HG03175 (cell line): ENCODE measurements around the gene FOXD1.
"Not testable (repeated sequence)": the region's sequence is repeated elsewhere in the genome, so short reads cannot be mapped to it uniquely, and the experiment has no call there.

ENCODE experiments used
- ATAC-seq: cut with Tn5 transposase; IDR thresholded peaks from one replicate; pipeline ENCODE4 v1.9.1; 2021; ENCODE audit warnings: mild to moderate bottlenecking, moderate library complexity; ENCODE audit not compliant: unreplicated experiment

Gene FOXD1

DNA sequence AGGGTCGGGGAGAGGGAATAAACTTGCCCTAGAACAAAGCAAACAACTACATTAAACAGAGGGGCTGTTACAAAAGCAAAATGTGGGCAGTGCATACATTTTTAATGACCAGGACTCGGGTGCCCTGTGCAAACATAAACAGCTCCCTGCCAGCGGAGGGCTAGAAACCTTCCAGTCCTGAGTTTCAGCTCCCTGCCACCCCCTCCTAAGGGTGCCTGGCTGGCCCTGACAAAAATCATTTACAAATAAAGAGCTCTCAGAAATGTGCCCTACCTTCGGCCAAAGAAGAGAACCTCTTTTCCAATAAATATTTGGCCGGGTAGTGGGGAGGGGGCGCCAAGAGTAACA is 29.5 kb downstream of the FOXD1 start:
- ATAC-seq, result no peak

DNA sequence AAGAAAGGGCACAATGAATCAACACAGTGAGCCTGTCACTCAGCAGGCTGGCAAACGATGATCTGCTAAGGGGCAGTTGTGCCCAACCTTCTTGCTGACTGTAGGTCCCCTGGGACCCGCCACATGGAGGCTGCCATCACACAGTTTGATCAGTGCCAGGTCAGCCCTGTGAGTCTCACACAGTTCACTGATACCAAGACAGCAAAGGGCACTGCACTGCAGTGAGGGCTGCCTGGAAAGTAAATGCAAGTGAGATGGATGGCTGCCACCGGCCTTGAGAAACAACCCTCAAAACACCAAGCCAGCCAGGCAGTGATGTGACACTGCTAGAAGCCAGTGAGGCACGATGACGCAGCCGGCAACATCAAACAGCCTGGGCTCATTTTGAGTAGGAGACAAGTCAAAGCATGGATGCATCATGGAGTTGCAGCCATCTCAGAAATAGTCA is 30.3 kb downstream of the FOXD1 start:
- no peak for ATAC-seq

DNA sequence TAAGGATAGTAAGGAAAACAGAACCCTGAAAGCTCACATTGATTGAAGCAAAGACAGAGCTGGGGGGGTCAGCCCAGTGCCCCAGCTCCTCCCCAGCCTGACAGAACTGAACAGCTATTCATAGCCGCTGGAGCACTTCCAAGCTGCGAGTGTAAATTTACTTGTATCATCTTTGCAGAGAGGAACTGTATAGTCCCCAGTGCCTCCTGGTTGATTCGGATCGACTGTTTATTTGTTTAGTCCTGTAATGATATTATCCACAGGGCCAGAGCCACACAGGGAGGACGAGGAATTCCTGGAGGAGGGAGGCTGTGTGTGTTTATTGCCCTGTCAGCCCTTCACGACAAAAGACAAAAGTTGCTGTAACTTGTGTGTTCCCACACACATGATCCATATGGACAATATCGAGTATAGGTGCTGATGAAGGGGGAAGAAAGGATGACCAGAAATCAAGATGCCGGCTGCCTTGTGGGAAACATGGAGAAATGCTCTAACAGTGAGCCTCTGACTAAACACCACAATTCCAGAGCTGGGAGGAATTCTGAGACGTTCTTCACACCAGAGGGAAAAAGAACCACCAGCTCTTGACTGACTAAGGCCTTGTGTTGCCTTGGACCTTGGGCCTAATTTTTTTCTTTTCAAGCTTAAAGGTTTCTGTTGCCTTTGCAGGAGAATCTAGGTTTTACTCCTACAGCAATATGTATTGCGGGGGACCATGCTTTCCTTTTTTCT is 31.1 kb downstream of the FOXD1 start:
- no peak for ATAC-seq

DNA sequence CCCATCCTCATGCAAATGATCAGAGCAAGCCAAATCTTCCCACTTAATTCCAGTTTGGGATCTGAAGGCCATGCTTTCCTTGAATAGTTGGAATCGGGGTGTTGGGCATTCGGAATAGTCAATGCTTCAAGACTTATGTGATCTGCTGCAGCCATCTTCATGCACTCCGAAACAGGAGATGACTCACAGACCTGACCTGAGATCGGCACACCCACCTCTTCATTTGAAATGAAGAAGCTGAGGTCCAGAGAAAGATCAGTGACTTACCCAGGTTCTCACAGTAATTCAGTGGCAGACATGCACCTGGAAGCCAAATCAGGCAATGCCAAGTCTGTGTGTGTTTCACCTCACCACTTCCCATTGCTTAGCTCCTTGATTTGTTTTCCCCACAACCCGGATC is 33.0 kb downstream of the FOXD1 start:
- ATAC-seq, result no peak

DNA sequence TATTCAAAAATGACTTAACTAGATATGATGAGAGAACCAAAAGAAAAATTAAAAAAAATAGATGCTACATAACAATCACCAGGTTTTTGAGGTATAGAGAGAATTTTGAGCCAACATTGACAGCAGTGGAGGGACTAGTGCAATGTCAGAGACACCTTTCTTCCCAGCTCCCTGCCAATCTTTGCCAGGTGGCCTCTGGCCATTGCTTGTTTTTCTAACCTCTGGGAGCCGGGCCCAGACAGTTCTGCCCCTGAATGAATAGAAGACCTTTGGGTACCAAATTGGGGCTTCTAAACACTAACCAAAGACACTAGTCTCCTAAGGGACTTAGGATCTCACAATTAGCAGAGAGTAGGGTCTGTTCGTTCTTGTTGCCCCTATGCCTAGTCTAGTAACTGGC is 33.4 kb downstream of the FOXD1 start:
- no peak for ATAC-seq

DNA sequence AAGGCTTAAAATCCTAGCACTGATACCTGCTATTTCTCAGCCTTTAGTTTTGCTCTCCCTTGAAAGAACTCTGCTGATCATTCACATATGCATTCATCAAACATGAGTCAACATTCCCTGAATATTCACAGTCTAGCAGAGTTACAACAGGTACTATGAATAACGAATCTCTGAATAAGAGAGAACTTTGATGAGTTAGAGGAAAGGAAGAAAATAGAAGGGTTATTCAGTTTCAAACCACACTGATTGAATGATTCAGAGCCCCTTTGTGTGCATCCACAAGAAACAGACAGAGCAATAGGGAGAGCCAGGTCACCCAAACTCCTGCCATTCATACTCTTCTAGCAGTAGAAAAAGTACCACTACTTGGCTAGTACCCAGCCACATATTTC is 36.0 kb downstream of the FOXD1 start:
- no peak for ATAC-seq

DNA sequence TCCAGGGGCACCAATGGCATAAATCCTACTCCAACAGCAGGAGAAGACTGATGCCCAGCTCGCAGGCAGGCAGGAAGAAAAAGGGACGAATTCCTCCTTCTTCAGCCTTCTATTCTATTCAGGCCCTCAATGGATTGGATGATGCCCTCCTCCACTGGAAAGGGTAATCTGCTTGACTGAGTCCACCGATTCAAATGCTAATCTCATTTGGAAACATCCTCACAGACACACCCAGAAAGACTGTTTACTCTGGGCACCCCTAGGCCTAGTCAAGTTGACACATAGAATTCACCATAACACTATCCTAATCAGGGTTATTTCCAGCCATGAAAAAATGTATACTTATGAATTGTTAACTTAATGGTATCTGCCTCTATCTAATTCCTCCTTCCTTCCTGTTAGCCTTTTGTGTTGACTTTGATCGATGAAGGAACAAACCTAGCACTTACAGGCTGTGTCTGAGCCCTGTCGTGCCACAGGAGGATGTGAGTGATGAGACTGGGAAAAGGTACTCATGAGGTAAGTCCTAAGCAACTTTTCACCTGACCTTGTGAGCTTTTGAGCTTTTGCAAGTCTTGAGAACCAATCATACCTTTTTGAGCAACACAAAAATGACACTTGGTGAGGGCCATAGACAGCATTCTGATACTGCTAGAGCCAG is 36.5 kb downstream of the FOXD1 start:
- ATAC-seq, result no peak

DNA sequence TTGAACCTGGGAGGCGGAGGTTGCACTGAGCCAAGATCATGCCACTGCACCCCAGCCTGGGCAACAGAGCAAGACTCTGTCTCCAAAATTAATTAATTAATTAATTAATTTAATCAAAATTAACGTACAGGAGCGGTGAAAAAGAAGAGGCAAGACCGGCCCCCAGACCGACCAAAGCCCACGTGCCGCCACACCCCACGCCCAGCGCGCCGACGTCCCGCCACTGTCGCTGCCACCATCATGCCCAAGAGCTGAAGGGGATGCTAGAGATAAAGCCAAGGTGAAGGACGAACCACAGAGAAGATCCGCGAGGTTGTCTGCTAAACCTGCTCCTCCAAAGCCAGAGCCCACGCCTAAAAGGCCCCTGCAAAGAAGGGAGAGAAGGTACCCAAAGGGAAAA is 38.6 kb downstream of the FOXD1 start:
- ATAC-seq, result not testable (repeated sequence)

DNA sequence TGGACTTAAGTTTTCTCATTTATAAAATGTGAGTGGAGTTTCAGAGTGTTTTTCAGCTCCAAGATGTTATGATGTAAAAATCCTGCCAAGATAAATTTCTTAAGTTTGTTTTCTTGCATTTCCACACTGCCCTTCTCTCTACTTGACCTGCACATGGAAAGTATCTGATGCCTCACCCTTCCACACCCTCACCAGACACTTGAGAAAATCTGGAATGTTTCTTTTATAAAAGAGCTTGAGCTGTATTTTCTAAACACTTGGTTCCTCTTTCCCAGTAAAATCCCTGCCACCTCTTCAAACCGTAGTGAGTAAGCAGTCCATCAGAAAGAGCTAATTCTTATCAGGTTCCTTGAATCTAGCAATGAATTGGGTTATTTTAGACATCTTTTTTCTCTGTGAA is 42.9 kb downstream of the FOXD1 start:
- no peak for ATAC-seq

DNA sequence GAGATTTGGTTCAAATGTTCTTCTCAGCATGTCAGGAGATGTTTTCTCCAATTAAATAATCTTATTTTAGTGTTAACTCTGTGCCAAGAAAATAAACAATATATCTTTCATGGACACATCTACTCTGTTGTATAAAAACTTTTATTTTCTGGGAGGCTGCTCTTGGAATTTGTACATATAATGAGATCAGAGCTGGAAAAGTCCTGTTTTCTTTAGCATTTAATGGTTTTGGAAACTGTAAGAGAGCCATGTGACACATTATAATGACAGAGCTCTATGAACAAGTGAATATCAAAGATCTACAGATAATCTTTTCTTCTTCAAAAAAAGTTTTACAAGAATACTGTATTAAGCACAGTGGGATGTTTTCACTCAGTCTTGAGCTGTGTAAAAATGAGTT is 48.8 kb downstream of the FOXD1 start:
- no peak for ATAC-seq
